Stimulated activated CD8-positive, alpha-beta memory T cell treated with anti-CD3 and anti-CD28 coated beads, Interleukin-4, amount 100 ng/mL, for 48 hours (primary cell): ENCODE data around the gene ZG16B.
A peak's percentile ranks its signal among the peaks of the same experiment; 100 is the strongest.

ENCODE experiments used
- DNase-seq: peaks from one replicate; pipeline ENCODE4 v3.0.0-alpha.2; 2020

ZG16B gene

DNA sequence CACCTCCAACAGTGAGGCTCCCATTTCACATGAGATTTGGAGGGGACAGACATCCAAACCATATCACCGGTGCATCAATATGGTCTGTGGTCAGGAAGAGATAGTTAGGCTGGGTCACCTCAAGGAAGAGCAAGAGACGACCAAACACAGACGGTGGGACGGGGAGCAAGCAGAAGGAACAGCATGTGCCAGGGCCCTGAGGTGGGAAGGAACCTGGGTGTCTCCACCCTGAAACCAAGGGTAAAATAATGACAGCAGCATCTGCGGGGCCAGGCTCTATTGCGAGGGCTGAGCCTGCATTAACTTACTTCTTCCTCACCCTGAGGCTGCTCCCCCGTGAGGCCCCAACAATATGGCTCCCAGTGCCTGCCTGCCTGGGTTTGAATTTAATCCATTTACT lies 21.9 kb upstream of the ZG16B start:
- DNase-seq: no peak

DNA sequence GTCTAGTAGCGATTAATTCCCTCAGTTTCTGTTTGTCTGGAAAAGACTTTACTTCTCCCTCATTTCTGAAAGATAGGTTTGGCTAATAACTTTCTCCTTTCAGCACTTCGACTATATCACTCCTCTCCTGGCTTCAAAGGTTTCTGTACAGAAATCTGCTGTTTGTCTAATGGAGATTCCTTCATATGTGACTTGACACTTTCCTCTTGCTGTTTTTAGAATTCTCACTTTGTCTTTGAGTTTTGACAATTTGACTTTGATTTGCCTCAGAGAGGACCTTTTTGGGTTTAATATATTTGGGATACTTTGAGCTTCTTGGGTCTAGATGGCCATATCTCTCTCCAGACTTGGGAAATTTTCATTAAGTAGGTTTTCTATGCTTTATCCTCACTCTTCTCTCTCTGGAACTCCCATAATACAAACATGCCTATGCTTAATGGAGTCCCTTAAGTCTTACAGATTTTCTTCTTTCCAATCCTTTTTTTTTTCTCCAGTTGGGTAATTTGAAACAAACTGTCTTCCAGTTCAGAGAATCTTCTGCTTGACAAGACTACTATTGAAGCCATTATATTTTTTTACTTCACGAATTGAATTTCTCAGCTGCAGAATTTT lies 20.8 kb upstream of the ZG16B start:
- DNase-seq: no peak

DNA sequence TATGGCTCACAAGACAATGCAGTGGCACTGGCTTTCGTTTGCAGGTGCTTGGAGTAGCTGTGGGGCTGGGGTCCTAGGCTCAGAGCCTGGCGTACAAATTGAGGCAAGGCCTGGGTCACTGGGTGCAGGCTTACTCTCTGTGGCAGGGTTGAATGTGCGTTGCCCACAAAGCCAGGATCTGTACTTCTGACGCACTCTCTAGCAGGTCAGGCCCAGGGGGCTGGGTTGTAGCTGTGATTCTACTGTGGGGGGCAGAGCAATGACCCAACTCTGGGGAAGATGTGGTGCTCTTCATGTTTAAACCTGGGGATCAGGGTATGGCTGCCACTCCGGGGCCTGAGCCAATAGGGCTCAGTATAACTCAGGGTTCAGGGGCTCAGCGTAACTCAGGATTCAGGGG lies 19.5 kb upstream of the ZG16B start:
- no peak for DNase-seq

GRCh38 chr16:2811703-2812471 lies 18.2 kb upstream of the ZG16B start:
- no peak for DNase-seq

- no peak for DNase-seq
Measured at GRCh38 chr16:2813771-2814221, 16.3 kb upstream of the ZG16B start.

DNA sequence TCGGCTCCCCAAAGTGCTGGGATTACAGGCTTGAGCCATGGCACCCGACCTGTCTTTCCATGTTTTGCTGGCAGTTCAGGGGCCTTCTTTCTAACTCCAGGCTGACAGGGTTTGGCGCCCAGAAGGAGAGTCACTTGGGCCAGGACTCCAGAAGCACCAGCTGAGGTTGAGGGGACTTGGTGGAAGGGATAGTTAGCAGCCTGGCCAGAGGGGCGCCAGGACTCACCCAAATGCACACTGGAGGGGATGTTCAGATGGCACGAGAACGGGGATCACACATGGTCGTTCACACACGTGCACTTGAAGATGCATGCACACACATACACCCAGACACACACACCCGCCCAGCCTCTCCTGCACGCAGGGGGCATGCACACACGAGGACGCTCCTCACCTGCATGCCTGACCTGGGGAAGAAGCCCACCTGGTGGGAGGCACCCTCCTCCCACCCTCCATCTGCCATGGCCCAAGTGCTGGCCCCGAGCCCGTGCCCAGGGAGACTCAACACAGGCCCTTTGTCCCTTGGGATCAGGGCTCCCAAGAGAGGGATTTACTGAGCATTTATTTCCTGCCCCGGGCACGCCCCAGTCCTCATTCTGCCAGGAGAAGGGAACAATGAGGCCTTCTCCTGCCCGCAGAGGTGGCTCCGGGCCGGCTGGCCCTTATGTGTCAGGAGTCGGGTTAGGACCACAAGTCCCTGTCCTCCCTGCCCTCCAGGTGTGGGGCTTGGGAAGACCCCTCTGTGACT lies 15.4 kb upstream of the ZG16B start:
- no peak for DNase-seq

- no peak for DNase-seq
Measured at GRCh38 chr16:2815299-2815771, 14.8 kb upstream of the ZG16B start.

DNA sequence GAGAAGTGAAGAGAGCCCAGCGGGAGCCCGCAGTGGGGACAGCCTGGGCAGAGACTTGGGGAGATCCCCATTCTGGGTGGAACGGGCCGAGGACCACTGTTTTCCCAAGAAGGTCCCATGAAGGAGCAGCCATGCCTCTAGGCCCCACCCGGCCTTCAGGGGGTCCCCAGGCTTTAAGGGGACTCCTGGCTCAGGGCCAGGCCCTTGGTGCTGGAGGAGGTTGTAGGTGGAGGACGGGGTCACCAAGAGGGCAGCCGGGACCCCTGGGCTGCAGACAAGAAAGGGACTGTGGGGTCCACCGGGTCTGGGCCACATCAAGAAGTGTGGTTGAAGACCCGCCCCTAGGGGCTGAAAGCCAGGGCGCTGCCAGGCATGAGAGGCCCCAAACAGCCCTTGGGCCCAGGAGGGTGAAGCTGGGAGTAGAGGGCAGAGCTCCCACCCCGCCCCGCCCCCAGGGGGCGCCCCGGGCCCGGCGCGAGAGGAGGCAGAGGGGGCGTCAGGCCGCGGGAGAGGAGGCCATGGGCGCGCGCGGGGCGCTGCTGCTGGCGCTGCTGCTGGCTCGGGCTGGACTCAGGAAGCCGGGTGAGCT lies 13.3 kb upstream of the ZG16B start, which contains the start of gene PRSS21:
TSS of gene PRSS21 (plus strand) at position 487 of the 589 bp plus-strand sequence. CDS start at position 519, 32 bp downstream.
- peak; percentile 60 for DNase-seq

- DNase-seq: no peak
Measured at GRCh38 chr16:2817340-2818271, 12.5 kb upstream of the ZG16B start.

GRCh38 chr16:2818272-2818876 lies 11.7 kb upstream of the ZG16B start:
- no peak for DNase-seq

DNA sequence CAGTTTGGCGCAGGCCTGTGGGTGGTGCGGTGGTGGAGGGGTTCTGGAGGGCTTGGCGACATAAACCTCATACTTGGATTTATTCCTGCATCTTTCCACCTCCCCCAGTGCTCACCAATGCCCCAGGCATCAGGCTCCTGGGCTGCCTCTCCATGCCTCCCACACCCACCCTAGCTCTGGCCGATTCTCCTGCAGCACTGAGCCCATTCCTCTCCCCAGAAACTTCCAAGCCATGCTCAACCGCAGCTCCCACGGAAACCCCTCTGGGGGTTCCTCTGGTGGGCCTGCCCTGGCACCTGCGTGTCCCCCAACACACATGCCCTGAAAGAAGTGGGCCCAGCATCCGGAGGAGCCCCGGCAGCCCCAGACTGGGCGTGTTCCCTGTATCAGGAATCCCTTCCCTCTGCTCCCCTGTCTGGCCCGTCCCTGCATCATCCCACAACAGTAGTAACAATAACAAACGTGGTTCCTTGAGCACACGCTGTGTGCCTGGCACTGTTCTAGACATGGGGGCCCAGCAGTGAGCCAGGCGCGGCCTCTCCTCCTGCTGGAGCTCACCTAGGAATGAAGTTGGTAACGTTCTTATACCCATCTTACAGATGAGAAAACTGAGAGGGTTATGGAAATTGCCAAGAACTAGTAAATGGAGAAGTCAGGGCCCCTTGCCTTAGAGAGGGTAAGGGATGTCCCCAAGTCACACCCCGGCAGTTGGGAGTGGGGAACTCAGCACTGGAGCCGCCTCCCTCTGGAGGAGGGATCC lies 10.7 kb upstream of the ZG16B start:
- no peak for DNase-seq

- no peak for DNase-seq
Measured at GRCh38 chr16:2819939-2820835, 9.9 kb upstream of the ZG16B start.

DNA sequence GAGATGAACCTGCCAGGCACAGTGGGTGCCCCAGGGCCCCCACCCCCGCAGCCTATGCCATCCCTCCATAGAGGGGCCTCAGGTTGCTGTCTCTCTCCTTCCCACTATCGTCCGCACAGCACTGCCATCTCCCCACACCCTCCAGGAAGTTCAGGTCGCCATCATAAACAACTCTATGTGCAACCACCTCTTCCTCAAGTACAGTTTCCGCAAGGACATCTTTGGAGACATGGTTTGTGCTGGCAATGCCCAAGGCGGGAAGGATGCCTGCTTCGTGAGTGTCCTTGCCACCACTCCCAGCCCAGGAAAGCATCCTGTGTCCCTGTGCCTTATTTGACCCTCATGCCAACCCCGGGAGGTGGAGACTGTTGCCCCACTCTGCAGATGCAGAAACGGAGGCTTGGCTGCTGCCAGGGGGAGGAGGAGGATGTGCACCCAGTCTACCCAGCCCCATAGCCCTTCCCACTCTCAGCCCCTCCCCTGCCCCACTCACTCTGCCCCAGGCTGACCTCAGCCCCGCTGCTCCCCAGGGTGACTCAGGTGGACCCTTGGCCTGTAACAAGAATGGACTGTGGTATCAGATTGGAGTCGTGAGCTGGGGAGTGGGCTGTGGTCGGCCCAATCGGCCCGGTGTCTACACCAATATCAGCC lies 9.1 kb upstream of the ZG16B start:
- DNase-seq: no peak

DNA sequence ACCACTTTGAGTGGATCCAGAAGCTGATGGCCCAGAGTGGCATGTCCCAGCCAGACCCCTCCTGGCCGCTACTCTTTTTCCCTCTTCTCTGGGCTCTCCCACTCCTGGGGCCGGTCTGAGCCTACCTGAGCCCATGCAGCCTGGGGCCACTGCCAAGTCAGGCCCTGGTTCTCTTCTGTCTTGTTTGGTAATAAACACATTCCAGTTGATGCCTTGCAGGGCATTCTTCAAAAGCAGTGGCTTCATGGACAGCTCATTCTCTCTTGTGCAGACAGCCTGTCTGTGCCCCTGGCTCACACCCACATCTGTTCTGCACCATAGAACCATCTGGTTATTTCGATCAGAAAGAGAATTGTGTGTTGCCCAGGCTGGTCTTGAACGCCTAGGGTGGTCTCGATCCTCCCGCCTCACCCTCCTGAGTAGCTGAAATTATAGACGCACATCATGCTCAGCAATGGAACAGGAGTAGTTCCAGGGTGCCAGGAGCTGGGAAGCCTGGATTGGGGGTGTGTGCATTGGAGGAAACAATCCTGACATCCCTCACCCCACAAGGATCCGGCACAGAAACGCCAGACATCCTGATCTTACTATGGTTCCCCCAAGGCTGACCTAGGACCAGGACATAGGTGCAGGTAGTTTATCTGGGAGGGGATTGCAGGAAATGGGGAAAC lies 8.5 kb upstream of the ZG16B start:
- DNase-seq: no peak

DNA sequence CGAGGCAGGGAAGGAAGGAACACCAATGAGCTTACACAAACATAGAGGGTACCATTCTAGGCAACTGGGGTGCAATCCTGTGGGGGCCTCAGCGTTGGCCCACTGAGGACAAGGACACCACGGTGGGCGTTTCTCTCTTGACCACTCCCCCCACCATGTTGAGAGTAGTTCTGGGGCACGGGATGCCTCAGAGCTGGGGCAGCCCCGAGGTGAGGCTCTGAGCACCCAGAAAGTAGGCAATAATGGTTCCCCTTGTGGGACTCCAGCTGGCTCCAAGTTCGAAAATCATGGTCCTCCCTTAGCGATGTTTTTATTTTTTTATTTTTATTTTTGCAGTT lies 8.0 kb upstream of the ZG16B start:
- no peak for DNase-seq

- DNase-seq: no peak
Measured at GRCh38 chr16:2822496-2822895, 7.6 kb upstream of the ZG16B start.

DNA sequence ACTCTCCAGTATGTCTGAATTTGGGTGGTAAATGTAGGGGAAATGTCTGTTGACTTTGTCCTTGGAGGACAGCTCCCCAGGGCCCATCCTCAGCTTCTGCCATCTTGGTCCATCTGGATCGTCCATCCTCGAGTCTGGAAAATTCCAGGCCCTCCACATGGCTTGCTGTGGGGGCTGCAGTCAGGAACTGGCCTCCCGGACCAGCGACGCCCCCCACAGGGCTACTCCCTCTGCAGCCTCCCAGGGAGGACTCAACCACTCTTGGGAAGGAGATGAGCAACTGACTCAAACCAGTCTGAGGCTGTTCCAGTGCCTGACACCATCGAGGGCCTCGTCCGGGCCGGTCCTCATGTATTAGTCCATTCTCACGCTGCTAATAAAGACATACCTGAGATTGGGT lies 5.5 kb upstream of the ZG16B start:
- DNase-seq: no peak

- DNase-seq: no peak
Measured at GRCh38 chr16:2825049-2825742, 4.9 kb upstream of the ZG16B start.
